NCI-H1417 (cell line): Measurements from ENCODE around the gene ITGAL.

ENCODE experiments used
- DNase-seq, 3 experiments: peaks; one replicate each; lab custom pipeline; 2025; lab: John Stamatoyannopoulos, UW

ITGAL gene

DNA sequence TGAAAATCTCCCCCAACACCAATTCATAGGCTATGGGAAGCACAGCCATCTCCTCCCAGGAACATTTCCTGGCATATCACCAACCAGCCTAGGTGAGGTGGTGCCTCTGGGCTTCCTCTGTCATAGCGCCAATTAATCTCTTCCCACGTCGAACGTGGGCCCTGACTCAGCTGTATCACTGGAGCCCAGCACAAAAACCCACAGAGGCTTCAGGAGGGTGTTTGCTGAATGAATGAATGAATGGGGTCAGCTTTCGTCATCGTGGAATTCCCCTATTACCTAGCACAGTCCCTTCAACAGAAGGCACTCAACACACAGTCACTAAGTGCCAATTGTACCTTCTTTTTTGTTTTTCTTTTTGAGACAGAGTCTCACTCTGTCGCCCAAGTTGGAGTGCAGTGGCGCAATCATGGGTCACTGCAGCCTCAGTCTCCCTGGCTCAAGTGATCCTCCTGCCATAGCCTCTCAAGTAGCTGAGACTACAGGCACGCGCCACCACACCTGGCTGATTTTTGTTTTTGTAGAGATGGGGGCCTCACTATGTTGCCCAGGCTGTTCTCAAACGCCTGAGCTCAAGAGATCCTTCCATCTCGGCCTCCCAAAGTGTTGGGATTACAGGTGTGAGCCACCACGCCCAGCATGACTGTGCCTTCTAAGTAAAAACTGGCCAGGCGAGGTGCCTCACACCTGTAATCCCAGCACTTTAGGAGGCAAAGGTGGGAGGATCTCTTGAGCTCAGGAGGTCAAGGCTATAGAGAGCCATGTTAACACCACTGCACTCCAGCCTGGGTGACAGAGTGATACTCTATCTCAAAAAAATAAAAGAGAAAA is 94.8 kb downstream of the ITGAL start:
- DNase-seq: no peak

DNA sequence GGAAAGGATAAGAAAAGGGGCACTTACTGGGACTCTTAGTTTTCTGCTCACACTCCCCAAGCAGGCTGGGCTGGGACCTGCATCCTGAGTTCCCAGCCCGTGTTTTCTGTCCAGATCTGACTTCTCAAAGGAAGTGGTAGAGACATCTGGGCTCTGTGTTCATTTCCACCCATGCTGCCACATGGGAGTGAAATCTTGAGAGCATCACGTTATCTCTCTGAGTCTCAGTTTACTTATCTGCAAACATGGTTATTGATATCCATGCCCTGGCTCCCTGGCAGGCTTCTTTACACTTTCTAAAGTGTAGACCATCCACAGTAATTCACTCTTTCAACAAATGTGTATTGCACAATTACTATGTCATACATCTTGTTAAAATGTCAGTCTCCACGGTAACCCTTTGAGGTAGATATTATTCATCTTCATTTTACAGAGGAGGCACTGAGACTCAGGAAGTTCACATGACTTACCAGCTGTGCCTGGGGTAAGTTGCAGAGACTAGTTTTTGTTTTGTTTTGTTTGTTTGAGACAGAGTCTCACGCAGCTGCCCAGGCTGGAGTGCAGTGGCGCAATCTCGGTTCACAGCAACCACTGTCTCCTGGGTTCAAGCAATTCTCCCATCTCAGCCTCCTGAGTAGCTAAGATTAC is 95.6 kb downstream of the ITGAL start:
- peak in 2 of 3 experiments; percentile 22 to 73 for DNase-seq

DNA sequence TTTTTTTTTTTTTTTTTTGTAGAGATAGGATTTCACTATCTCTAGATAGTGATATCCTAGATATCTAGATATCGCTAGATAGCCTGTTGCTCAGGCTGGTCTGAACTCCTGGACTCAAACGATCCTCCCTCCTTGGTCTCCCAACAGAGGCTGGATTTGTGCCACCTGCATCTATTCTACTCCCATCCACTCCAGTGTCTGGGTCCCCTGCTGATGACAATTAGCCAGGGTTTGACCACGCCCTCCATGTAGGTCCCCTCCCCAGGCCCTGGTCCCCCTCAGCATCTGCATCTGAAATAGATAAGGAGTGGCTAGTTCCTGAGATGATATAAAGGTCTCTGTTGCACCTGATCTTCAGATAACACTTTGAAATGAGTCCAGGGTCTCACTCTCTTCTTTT is 96.7 kb downstream of the ITGAL start:
- no peak for DNase-seq

DNA sequence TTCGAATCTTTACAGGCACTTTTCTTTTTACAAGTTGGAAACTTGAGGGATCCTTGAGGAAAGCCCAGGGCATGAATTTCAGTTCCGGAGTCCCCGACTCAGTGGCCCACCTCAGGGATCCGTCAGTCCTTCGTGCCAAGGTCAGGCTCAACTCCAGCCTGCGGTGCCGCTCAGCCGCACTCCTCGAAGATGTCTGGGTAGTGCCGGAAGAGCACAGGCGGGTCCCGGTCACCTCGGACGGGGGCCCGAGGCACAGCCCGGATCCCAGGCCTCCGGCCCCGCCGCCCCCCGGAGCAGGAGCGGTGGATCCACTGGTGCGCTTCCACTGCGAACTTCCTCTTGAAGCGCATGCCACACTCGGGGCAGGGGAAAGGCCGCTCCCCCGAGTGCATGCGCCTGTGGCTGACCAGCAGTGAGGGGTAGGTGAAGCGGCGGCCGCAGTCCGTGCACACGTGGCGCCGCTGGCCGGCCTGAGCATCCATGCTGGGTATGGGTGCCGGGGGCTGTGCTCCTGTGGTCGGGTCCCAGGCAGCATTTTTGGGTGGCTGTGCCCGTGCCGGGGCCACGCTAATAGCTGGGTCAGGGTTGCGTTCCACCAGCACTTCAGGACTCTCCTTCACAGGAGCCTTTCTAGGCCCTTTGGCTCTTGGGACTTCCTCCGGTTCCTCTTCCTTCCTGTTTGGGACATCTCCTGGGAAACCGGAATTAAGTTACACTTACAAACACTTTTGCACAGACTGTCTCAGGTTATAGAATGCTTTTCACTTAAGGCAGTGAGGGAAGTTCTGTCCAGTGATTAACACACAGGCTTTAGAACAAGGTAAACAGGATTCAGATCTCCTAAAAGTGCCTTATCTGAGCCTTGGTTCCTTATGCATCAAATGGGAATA is 97.4 kb downstream of the ITGAL start:
- DNase-seq: no peak

DNA sequence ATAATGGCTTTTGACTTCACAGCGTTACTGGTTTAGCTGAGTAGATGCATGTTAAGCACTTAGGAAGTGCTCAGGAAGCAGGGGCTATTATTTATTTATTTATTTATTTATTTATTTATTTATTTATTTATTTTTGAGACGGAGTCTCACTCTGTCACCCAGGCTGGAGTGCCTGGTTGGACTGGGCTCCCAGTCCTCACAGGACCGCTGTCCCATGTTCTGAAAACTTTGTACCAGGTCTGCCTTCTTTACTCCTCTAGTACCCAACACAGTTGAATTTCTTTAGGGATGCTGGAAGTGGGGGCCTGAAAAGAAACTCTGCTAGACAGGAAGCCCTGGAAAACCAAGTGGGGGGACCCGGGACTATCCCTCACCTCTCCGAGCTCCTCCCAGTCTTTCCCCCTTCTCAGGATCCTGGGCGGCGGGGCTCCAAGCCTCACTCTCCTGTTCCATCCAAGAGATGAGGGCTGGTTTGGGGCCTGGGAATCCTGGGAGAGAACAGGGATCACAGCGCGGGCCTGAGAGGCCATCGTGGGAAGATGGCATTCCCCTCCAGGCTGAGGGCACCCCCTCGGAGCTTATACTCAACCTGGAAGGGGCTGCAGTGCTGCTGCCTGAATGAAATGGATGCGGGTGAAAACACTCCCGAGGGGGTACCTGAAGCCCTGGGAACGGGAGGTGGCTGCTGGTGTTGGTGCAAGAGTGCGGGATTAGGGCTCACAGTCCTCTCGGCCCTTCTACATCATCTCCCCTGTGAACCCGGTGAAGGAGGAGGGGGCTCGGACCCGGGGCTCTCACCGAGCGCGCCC is 98.3 kb downstream of the ITGAL start:
- peak in 1 of 3 experiments; percentile 78 for DNase-seq

DNA sequence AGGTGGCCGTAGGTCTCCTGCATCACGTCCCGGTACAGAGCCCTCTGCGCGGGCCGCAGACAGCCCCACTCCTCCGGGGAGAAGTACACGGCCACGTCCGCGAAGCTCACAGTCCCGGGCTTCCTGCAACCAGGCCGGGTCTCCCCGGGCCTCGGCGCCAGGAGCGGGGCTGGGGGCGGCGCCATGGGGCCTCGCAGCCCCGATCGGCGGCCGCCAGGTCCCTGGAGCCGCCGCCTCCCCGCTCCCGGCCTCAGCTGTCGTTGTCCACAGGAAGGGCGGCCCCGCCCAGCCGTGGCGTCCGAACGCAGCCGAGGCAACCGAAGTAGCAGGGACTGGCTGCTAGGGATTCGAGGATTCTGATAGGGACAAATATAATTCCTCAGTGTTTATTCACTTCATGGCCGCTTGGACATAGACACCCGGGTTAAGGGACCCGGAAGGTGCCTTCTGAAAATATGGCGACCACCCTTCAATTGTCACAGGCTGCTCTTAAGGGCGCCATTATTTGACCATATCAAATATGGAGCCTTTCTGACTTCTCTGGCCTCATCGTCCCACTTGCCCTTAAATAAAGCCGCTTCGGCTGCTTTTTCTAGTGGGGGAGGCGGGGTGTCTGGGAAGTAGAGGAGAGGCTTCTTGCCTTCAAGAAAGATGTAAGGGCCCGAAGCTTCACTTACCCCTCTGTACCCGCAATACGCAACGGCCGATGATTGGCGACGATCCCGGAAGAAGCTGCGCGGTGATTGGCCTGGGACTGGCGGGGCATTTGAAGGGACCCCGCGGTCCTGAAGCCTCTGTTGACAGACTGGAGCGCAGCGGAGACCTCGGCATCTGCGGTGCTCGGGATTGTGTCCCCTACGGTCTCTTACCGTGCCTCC is 99.1 kb downstream of the ITGAL start, which contains the start of gene ZNF688:
Gene ZNF688 (minus strand): TSS at position 270 of the 878 bp plus-strand sequence. CDS start 85 bp downstream, at position 185.
- DNase-seq: peak; percentile 91 to 99 (median 95)
